NB4 (cell line): Measurements from ENCODE around the gene COLEC11.

Experiments
- MYC ChIP-seq: IDR thresholded peaks from 2 replicates; pipeline ENCODE4 v1.6.1; 2011; ENCODE audit warnings: low read depth, low read length
- POLR2A ChIP-seq: IDR thresholded peaks from 2 replicates; pipeline ENCODE4 v1.6.1; 2011; ENCODE audit warnings: mild to moderate bottlenecking; ENCODE audit not compliant: insufficient read length; ENCODE audit errors: extremely low read depth
- TF ChIP-seq, protein P1 (sequence below): IDR thresholded peaks from 2 replicates; pipeline ENCODE4 v1.6.1; 2011; ENCODE audit warnings: low read depth, low read length
- TF ChIP-seq, protein P2 (sequence below): IDR thresholded peaks from one replicate; pipeline ENCODE4 v1.5.1; 2012; ENCODE audit warnings: low read depth, low read length

DNA sequence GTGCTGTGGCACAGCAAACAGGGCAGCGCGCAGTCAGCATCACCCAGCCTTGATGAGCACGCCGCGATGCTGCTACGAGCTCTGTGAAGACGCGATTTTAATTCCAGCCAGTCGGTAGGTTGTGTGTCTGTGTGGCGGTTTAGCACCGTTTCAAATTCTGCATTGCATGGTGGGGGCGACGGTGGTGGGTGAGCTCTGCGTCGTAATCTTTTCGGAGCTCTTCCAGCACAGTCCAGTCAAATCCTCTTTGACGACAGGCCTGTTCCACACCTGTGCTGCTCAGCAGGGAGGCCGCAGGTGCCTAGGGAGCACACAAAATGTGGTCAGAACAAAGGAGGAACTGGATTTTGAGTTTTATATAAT lies 71.7 kb downstream of the COLEC11 start:
- TF ChIP-seq, protein P1, sequence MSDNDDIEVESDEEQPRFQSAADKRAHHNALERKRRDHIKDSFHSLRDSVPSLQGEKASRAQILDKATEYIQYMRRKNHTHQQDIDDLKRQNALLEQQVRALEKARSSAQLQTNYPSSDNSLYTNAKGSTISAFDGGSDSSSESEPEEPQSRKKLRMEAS: no peak
- no peak for TF ChIP-seq MYC
- TF ChIP-seq POLR2A: no peak
- TF ChIP-seq, protein P2, sequence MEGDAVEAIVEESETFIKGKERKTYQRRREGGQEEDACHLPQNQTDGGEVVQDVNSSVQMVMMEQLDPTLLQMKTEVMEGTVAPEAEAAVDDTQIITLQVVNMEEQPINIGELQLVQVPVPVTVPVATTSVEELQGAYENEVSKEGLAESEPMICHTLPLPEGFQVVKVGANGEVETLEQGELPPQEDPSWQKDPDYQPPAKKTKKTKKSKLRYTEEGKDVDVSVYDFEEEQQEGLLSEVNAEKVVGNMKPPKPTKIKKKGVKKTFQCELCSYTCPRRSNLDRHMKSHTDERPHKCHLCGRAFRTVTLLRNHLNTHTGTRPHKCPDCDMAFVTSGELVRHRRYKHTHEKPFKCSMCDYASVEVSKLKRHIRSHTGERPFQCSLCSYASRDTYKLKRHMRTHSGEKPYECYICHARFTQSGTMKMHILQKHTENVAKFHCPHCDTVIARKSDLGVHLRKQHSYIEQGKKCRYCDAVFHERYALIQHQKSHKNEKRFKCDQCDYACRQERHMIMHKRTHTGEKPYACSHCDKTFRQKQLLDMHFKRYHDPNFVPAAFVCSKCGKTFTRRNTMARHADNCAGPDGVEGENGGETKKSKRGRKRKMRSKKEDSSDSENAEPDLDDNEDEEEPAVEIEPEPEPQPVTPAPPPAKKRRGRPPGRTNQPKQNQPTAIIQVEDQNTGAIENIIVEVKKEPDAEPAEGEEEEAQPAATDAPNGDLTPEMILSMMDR: no peak
